Ascending aorta (tissue), 2 donors: ENCODE results near the gene BUD13. TPM values are rescaled to one million over a fixed set of nuclear protein-coding genes. Genes with fewer than 3 reads are reported as not detected.

Experiments
- DNase-seq, 2 donors: peaks; one replicate each; pipeline ENCODE4 v3.0.0-alpha.2; 2019; ENCODE audit warnings: low spot score in 2 of 2
- H3K27ac ChIP-seq, 2 donors: fragments of 200-600 bp; sonication (generic); one replicate each; pipeline ENCODE4 v1.5.1; 2016 to 2017; ENCODE audit warnings: mild to moderate bottlenecking in 1 of 2
- H3K27me3 ChIP-seq: fragments of 200-600 bp; sonication (generic); one replicate; pipeline ENCODE4 v1.5.1; 2017
- H3K36me3 ChIP-seq, 2 donors: fragments of 200-600 bp; sonication (generic); one replicate each; pipeline ENCODE4 v1.5.1; 2016
- H3K4me1 ChIP-seq, 2 donors: fragments of 200-600 bp; sonication (generic); one replicate each; pipeline ENCODE4 v1.5.1; 2016 to 2017; ENCODE audit warnings: mild to moderate bottlenecking in 1 of 2
- H3K4me3 ChIP-seq, 2 donors: fragments of 200-600 bp; sonication (generic); one replicate each; pipeline ENCODE4 v1.5.1; 2016 to 2017; ENCODE audit warnings: mild to moderate bottlenecking in 1 of 2
- H3K9me3 ChIP-seq, 2 donors: fragments of 200-600 bp; sonication (generic); one replicate each; pipeline ENCODE4 v1.5.1; 2016
- intact Hi-C: fragments of 100-400 bp; cut with DNase I; formaldehyde crosslinking; loops from one replicate; pipeline ENCODE4 v1.15.1; 2023
- total RNA-seq: library from RNA; depleted of rRNA; stranded (reverse); fragments of >200 nt; gene quantifications from one replicate; pipeline ENCODE4 v1.1.0, GENCODE V29; 2016
- TF ChIP-seq, protein P1 (sequence below), 3 experiments: fragments of 200-600 bp in 2 of 3; fragments of 450-650 bp in 1 of 3; sonication (generic) in 2 of 3; IDR thresholded peaks; one replicate each; pipeline ENCODE4 v1.5.1; 2016 to 2019; ENCODE audit warnings: antibody characterized with exemption in 3 of 3, mild to moderate bottlenecking in 1 of 3, moderate library complexity in 1 of 3

Gene BUD13
- total RNA-seq, 1 donor from 2014 or later = 23.9 TPM

DNA sequence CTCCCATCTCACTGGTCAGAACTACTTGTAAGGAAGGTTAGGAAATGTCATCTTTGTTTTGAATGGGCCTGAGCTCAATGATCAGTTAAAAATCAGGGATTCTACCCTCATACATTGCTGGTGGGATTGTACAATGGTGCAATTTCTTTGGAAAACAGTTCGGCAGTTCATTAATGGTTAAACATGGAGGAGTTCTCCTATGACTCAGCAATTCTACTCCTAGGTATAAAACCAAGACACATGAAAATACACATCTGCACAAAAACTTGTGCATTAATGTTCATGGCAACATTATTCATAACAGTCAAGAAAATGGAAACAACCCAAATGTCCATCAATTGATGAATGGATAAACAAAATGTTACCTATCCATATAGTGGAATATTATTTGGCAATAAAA, 23.8 kb upstream of the BUD13 start:
- Histone ChIP-seq H3K4me1 (peaks cover 0 to 1% of the 10 kb centered on the region in 2 donors), H3K27me3 (no peaks in the 10 kb centered on the region), H3K36me3 (no peaks in the 10 kb centered on the region), H3K27ac (no peak overlapping the region), H3K9me3 (no peaks in the 10 kb centered on the region), H3K4me3 (no peak overlapping the region)
- intact Hi-C loops = no loop called here
- DNase-seq = no peak
- TF ChIP-seq, protein P1, sequence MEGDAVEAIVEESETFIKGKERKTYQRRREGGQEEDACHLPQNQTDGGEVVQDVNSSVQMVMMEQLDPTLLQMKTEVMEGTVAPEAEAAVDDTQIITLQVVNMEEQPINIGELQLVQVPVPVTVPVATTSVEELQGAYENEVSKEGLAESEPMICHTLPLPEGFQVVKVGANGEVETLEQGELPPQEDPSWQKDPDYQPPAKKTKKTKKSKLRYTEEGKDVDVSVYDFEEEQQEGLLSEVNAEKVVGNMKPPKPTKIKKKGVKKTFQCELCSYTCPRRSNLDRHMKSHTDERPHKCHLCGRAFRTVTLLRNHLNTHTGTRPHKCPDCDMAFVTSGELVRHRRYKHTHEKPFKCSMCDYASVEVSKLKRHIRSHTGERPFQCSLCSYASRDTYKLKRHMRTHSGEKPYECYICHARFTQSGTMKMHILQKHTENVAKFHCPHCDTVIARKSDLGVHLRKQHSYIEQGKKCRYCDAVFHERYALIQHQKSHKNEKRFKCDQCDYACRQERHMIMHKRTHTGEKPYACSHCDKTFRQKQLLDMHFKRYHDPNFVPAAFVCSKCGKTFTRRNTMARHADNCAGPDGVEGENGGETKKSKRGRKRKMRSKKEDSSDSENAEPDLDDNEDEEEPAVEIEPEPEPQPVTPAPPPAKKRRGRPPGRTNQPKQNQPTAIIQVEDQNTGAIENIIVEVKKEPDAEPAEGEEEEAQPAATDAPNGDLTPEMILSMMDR (IDR thresholded peaks at IDR 0.05) = no peak

DNA sequence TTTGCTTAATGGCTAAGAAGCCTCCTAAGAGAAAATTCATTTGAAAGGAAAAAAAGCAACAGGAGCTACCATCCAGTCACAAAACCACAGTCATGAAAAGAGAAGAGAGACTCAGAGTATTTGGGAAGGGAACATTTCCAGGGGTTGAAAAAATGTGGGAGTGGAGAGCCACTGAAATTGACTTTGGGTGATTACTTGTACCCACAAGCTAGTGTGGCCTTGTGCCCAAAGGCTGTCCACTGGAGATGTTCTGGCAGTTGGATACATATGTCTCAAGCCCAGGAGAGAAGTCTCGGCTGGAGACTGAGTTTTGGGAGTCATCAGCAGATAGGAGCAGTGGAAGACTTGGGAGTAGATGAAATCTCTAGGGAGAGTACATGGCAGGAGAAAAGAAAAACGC, 22.1 kb upstream of the BUD13 start:
- Histone ChIP-seq H3K27me3 (no peaks in the 10 kb centered on the region), H3K4me3 (no peak overlapping the region), H3K4me1 (peaks cover 0 to 2% of the 10 kb centered on the region in 2 donors), H3K27ac (no peak overlapping the region), H3K9me3 (no peaks in the 10 kb centered on the region), H3K36me3 (no peaks in the 10 kb centered on the region)
- TF ChIP-seq, protein P1 (IDR thresholded peaks at IDR 0.05) = no peak
- no peak for DNase-seq
- intact Hi-C loops = no loop called here

DNA sequence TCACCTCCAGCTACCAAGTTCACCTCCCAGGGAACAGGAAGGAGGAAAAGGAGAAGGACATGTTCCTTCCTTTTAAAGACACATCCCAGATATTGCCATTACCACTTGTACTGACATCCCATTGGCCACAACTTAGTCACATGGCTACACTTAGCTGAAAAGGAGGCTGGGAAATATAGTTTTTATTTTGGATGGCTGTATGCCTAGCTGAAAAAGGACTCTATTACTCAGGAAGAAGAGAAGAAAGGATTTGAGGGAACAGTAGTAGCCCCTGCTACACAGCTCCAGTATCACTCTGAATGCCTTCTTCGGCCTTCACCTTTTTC, 20.9 kb upstream of the BUD13 start:
- no peaks in the 10 kb centered on the region for H3K27me3 ChIP-seq
- no peak overlapping the region for H3K27ac ChIP-seq
- TF ChIP-seq, protein P1 (IDR thresholded peaks at IDR 0.05) = no peak
- H3K4me1 ChIP-seq = peaks cover 0 to 2% of the 10 kb centered on the region in 2 donors
- H3K4me3 ChIP-seq = no peak overlapping the region
- no peaks in the 10 kb centered on the region for H3K9me3 ChIP-seq
- intact Hi-C loops = no loop called here
- DNase-seq = no peak
- H3K36me3 ChIP-seq = no peaks in the 10 kb centered on the region

DNA sequence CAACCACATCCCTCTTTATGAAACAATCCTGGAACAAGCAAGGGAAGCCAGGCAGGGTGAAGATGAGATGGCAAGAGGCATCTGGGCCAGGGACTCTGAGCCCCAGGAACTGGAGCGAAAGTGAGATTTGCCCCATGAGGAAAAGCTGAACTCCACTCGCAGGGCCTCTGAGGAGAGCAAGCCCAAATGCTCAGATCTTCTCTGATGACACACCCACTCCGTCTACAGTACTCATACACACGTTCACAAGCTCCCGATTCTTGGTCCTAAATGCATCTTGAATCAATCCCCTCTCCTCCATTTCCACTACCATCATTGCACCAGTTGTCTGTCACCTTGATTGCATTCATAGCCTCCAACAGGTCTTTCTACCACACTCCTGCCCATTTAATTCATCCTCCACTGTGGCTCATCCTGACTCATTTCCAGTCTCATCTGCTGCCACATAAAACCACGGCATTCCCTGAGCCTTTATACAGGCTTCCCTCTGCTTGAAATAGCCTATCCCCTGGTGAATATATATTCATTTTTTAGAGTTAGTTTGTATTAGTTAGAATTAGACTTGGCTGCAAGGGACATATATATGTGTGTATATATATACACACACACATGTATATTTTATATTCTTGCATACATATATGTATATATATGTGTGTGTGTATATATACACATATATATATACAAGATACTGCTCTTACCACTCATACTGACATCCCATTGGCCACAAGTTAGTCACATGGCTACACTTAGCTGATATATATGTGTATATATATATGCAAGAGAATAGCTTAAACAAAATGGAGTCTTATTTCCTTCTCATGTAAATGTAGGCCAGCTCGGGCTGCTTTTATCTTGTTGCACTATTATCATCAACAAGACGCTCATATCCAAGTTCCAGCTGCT, 20.3 kb upstream of the BUD13 start:
- TF ChIP-seq, protein P1 (IDR thresholded peaks at IDR 0.05) = no peak
- no peak for DNase-seq
- intact Hi-C loops = no loop called here
- Histone ChIP-seq H3K27ac (no peak overlapping the region), H3K36me3 (no peaks in the 10 kb centered on the region), H3K4me1 (peaks cover 0 to 5% of the 10 kb centered on the region in 2 donors), H3K9me3 (no peaks in the 10 kb centered on the region), H3K27me3 (no peaks in the 10 kb centered on the region), H3K4me3 (no peak overlapping the region)

DNA sequence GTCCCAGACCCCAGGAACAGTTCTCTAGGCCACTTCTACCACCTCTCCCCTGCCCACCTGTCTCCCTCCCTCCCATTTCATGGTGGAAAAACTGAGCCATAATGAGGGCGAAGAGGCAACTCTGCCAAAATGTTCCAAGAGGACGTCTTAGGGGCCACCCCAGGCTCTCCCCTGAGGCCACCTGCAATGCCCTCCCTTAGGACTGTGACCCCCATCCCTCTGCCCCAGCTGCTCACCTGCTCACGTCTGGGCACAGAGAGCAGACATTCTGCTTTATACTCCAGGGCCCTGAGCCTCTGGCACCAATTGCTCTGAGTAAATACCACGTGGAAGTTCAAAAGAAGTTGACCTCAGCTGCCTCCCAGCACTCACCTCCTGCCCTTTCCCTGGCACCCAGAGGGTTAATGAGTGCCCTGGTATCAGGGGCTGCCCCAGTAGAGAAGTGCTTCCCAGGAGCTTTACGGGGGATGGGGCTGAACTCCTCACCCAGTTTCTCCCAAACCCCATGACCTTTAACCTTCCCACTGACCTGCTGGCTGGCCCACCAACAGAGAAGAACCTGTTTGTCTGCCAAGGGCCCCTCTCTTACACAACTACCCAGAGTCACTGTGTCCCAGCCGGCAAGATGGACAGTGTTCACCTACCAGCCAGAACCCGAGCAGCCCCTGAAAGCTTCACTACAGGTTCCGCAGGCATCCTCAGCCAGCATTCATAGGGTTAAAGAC, 19.5 kb upstream of the BUD13 start:
- no peak for DNase-seq
- TF ChIP-seq, protein P1 (IDR thresholded peaks at IDR 0.05) = no peak
- H3K36me3 ChIP-seq = no peaks in the 10 kb centered on the region
- intact Hi-C loops = no loop called here
- no peaks in the 10 kb centered on the region for H3K27me3 ChIP-seq
- no peaks in the 10 kb centered on the region for H3K9me3 ChIP-seq
- no peak overlapping the region for H3K27ac ChIP-seq
- H3K4me3 ChIP-seq = no peak overlapping the region
- H3K4me1 ChIP-seq = peaks cover 0 to 5% of the 10 kb centered on the region in 2 donors
